Activated CD4-positive, alpha-beta T cell treated with anti-CD3 and anti-CD28 coated beads, Interleukin-10, Interleukin-2, amounts not matched to agents 100 ng/mL and 50 ng/mL, durations not matched to agents 16 hours and 8 hours (primary cell): ENCODE measurements around the gene PPP1R1C.
"Not testable (repeated sequence)": the region's sequence is repeated elsewhere in the genome, so short reads cannot be mapped to it uniquely, and the experiment has no call there.

Source experiments
- DNase-seq: peaks from one replicate; pipeline ENCODE4 v3.0.0-alpha.2; 2020

PPP1R1C gene, protein sequence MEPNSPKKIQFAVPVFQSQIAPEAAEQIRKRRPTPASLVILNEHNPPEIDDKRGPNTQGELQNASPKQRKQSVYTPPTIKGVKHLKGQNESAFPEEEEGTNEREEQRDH

DNA sequence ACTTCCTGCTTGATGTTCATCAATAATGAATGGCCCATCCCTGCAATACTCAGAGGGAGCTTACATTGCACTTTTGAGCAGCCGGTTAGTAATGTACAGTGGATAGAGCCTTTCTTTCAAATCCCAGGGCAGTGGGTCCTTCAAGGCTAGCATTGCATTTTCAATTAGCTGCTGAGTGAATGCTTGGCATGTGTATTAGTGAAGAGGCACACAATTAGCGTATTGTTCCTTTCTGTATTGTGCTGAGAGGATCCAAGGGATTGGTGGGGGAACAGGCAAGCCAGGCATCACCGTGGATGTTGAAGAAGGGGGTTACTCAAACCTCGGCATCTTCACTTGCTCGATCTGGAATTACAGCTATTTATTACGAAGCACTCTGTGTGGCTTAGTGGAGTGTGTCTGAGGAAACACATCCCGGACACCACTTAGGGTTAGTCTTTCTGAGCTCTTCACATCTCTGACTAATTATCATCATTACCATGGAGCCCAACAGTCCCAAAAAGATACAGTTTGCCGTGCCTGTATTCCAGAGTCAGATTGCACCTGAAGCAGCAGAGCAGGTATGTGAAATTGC, at the start of gene PPP1R1C:
Gene PPP1R1C (plus strand): TSS at position 222 of the 574 bp plus-strand sequence. CDS start 258 bp downstream, at position 480.
- no peak for DNase-seq

DNA sequence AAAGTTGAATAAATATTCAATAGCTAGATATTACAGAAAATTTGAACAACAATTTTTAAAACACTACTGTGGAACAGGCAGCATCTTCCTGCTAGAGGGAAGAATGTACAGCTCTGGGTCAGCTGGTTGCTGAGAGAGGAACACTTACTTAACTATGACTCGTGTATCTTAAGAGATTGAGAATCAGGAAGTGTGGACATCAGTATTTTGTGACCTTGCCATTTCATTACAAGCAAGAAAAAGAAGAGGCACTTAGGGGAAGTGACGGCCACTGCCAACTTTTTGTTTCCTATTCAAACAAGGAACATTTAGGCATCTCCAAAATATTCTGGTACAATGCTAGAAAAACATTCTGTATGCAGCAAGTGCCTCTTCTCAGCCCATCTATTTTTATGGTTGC, 48.2 kb upstream of the PPP1R1C start:
- no peak for DNase-seq

DNA sequence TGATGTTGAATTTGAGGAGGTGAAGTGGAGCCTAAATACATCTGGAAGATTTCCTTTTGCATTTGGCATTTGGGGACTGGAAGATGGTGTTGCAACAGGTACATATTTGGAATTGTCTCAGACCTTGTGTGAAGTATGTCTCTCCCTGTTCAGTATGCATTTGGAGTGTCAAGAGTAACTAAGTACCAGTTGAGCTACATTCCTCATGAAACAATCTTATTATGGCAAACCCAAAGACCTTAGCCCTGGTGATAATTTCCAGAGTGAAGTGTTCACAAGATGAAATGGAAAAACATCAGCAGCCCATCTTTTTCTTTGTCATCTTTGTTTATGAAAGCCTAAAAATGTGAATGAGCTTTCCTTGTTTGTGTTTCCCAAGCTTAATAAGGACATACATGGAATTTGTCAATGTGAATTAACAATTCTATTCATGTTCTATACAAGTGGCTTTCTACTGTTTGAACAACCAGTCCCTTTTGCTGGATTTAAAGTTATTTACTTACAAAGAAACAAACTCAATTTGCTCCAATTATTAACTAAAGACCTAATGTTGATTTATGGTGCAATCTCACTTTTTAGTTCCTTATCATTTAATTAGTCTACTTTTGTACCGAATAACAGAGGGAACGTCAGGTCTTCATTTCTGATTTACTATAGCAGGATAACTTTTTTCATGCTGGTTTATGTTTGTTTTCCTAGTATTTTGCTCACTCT, 42.1 kb upstream of the PPP1R1C start:
- DNase-seq, result no peak

DNA sequence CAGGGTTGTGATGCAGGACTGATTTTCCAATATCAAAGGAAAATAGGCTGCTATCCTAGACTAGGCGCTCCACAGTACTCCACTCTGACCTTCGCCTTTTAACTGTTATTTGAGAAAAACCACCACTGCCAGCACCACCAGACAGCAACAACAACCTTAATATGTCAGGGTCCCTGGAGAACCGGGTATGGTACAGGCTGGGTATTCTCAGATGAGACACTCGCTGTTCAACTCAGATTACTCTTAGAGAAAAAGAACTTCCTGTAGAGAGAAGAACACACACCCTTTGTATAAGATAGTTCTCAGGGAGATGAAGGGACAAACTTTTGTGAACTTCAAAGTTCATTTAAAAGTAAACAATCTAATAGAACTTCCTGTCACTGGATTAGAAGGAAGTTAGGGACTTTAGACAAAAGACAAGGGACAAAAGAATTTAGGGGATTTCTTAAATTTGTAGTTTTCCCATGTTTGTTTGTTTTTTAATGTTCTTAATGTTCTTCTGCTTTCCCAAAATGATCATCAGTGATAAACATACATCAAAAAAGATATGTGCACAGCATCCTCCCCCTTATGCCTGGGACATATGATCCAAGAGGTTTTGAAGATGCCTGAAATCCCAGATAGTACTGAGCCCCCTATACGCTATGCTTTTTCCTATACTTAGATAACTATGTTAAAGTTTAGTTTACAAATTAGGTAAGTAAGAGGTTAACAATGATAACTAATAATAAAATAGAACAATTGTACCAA, 41.3 kb upstream of the PPP1R1C start:
- DNase-seq, result no peak

DNA sequence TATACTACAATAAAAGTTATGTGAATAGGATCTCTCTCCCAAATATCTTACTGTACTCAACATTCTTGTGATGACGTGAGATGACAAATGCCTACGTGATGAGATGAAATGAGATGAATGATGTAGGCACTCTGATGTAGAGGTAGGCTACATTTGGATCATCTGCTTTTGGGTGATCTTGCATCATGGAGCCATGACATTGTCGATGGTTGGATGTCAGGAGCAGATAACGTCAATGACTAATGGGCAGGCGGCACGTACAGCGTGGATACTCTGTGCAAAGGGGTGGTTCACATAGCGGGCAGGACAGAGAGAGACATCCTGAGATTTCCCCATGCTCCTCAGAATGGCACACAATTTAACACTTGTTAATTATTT, 40.8 kb upstream of the PPP1R1C start:
- DNase-seq, result no peak

DNA sequence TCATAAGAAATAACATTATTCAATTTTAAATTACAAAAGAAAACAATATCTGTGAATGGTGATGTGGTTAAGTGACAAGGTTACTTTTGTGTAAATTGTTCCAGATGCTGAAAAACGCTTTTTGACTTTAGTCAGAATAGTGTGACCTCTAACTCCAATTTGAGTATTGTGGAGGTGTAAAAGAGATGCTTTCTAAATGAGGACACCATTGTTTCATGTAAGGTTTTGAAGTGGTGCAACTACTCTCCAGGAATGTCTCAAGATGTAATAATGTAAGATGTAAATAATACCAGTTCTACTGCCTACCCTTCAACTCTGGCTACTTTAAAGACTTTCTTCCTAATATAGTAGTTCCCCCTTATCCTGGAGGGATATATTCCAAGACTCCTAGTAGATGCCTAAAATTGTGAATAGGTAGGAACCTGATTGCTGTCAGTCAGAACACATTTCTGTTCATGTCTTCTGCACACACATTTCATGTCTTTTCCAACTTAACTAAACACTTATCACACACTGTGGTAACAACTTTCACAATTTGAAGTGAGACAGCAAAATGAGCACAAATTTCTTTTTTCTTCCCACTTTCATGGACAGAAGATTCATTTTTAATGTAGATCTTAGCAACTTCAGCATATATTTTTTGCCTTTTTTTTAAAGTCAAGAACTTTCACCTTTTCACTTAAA, 39.1 kb upstream of the PPP1R1C start:
- DNase-seq, result peak; percentile 21

DNA sequence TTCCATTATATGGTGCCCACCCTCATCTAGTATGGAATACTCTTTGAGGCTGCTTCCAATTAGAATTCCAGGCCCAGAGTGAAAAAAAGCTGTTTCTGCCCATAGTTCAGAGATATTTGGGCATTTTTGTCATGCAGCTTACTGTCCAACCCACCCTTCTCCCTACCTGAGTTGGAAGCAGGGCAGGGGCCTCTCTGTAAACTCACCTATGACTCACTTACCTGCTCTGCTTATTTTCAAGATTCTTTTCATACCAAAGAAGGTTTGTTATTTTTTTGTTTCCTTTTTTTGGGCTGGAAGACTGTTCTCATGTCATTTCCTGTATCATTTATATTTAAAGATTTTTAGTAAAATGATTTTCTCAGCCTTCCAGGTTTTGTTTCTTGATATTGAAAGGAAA, 38.4 kb upstream of the PPP1R1C start:
- no peak for DNase-seq

DNA sequence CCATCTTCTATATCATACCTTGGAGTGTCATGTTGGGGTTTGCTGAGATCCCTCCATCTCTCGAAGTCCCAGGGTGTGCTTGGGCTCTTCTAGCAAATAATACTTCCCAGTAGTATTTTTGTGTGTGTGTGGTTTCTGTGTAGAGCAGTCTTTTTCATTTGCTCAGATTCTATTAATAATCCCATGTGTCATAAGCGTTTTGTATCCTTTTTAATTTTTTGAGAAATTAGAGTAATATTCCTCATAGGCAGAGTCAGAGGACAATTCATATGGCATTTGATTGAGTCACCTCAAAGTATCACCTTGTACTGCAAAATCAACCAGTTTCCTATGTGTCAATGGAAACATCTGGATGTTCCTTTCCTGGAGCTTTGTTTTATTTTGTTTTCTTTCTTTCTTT, 37.4 kb upstream of the PPP1R1C start:
- no peak for DNase-seq

DNA sequence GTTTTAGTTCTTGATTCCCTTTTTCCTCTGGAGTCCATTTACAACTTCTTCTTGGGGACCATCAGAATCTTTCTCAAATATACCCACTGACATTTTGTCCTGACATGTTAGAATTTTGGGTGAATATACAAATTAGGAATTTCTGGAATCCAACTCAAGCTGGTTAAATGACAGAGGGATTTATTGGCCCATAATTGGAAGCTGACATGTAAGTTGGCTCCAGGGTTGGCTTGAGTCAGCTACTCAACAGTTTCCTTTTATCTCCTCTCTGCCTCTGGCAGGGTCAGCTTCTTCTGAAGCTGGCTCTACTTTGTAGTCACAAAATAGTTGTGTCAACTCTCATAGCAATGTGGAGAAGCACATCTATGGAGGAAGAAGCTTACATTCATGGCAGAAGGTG, 36.6 kb upstream of the PPP1R1C start:
- DNase-seq, result no peak

DNA sequence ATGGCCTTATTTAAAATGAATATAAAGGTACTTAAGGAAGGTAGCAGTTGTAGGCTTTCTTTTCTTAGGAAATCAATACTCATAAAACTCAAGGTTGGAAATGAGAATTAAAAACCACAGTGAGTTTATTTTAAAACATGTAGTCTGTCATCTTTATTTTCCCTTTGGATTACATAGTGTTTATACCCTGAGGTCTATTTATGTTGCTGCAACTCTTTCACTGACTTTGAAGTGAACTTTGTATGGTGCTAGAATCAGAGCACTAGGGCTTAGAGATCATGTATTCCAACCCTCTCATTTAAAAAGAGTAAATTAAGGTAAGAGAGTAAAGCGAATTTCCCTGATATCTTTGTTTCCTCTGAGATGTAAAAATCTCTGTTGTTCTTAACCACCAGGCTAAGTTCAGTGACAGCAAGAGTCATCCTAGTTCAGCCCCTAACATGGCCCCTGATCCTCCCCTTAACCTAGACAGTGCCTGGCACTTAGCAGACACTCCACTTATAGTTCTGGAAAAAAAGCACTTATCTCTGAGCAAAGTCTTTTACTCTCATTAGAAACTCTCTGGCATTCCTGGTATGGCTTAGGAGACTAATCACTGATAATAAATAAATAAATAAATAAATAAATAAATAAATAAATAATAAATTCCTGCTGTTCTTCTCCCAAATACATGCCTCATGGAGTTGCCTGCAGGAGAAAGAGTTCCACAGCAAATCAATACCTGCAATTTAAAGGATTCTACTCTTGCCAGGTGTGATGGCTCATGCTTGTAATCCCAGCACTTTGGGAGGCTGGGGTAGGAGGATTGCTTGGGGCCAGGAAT, 33.0 kb upstream of the PPP1R1C start:
- DNase-seq, result no peak

DNA sequence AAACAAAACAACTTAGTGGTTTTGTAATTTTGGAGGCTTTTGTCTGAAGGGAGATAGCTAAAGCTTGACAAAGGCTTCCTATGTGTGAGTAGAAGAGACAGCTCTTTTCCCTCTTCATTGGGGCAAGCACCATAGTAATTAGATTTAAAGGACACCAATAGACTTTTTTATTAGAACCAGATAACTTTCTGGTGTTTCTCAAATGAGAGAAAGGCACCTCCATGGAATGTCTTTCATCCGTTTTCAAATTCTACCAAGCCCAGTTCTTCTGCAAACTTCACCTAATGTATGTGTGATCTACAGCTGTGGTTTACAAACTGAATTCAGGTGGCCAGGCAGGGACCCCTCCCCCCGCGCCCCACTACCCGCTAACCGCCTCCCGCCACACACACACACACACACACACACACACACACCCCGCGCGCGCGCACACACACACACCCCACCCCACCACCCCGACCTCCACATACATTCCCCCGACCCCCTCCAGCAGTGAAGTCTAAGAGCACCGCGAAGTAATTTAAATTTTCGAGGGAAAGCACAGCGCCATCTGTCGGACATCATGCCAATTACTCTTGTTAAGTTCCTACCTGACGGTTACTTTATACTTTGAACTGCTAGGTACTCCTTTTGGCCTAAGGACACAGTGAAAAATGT, 31.6 kb upstream of the PPP1R1C start:
- peak; percentile 54 for DNase-seq

DNA sequence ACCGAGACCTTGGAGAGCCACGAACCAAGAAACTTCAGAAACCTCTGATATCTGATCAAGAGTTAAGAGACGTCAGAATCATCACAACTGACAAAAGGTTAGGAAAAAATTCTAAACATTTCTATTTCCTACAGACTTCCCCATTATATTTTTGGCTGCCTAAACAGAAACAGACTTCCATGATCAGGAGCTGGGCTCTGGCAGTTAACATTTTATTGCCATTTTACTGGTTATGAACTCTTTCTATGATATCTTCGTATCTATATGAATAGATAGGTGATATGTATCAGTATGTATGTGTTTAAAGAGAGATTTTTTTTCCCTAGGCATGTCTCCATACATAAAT, 31.1 kb upstream of the PPP1R1C start:
- DNase-seq, result no peak

DNA sequence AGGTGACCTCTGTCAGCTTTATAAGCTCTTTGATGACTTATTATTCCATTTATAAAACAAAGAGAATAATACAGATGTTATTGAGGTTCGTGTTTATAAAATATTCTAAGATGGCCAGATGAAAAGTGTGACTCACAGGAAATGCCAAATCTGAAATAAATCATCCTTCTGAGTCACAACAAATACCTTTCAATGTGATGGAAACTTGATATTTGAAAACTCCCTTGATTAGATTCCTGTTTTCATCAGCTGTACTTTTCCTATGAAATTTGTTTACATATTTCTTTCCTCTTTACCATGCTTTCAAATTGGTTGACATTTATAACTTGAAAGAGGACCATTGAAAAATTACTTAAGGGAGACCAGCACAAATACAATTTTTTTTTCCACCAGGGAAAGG, 30.6 kb upstream of the PPP1R1C start:
- DNase-seq, result no peak

DNA sequence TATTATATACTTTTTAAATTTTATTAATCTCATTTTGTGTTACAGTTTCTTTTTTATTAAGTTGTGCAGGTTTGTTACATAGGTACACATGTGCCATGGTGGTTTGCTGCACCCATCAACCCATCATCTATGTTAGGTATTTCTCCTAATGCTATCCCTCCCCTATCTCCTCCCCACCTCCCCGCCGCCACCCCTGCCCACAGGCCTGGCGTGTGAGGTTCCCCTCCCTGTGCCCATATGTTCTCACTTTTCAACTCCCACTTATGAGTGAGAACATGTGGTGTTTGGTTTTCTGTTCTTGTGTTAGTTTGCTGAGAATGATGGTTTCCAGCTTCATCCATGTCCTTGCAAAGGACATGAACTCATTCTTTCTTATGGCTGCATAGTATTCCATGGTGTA, 29.8 kb upstream of the PPP1R1C start:
- DNase-seq, result not testable (repeated sequence)

DNA sequence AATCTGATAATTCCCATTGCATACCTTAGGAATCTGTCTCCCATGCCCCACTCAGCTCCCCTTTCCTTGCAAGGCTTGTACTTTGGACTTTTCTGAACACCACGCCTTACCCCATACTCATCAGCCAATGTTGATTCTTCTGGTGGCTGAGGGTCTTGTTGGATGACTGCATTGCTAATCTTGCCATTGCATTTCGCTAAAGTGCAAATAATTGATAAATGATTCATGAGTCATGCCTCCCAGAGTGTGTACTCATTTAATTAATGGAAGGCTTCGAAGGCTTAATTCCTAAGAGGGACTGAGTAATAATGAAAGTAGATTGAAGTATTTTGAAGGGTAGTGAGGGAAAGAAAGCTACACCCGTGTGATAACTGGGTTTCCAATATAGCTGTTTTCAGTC, 28.0 kb upstream of the PPP1R1C start:
- DNase-seq, result no peak

DNA sequence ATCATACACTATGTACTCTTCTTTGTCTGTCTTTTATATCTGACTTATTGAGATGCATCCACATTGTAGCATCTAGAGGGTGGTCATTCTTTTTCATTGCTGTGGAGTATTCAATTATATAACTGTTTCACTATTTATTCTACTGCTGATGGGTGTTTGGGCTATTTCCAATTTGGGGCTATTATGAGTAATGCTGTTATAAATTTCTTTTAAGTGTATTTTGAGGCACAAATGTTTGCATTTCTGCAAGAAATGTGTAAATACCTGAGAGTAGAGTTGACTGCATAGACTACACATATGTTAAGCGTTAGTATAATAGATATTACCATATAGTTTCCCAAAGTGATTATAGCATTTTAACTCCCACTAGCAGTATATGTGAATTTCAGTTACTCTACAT, 26.9 kb upstream of the PPP1R1C start:
- no peak for DNase-seq

DNA sequence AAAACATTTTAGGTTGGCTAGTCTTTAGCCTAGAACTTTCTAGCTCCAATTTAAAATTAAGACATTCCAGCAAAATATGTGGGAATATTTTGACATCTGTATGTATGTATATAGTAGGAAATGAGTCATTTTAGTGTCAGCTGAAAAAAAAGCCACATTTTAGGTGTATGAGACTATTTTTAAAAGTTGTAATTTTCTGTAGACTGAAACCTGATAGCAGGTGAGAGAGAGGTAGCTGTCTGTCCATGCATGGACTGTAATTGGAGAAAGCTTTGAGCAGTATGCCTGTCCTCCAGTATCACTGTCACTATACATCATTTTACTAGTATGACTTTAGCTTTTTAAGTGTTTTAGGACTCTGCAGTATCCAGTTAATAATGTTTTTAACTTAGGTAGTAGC, 26.1 kb upstream of the PPP1R1C start:
- DNase-seq, result no peak

DNA sequence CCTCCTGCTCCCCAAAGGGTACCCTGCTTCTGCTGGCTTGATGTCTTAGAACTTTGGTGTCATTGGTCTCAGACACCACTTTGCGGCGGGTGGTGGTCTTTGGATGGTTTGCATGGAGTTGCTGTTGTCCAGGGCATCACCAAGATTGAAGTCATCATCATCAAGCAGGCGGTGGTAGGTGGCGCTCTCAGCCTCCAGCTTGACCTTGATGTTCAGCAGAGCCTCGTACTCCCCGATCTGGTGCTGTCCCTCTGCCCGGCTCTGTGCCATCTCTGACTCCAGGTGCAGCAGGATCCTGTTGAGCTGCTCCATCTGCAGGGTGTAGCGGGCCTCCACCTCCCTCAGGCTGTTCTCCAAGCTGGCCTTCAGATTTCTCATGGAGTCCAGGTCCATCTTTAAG, 24.5 kb upstream of the PPP1R1C start:
- not testable (repeated sequence) for DNase-seq

DNA sequence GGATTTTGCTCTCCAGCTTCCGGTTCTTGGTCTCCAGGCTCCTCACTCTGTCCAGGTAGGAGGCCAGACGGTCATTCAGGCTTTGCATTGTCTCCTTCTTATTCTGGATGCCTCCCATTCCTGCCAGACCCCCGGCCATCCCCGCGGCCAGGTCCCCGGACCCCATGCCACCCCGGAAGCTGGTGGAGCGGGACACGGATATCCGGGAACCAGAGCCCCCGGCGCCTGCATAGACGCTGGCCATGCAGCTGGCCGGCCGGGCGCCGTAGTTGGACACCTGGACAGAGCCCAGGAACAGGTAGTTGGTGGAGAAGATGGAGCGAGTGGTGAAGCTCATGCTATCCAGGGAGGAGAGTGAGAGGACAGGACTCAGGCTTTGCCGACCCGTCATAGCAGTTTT, 23.5 kb upstream of the PPP1R1C start:
- DNase-seq, result no peak

DNA sequence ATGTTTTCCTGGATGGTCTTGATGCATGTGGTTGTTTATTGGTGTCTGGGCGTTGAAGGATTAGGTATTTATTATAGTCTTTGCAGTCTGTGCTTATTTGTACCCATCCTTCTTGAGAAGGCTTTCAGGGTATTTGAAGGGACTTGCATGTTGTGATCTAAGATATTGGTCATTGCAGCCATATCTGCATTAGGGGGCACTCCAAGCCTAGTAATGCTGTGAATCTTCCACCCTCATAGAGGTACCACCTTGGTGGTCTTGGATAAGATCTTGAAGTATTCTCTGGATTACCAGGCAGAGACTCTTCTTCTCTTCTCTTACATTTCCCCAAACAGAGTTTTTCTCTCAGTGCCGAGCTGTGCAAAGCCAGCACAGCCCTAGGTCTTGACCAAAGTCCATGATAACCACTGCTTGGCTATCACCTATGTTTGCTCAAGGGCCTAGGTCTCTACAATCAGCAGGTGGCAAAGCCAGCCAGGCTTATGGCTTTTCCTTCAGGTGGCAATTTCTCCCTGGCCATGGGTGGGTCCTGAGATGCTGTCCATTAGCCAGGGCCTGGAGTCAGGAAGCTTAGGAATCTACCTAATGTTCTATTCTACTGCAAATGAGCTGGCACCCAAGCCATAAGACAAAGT, 15.4 kb upstream of the PPP1R1C start:
- no peak for DNase-seq

DNA sequence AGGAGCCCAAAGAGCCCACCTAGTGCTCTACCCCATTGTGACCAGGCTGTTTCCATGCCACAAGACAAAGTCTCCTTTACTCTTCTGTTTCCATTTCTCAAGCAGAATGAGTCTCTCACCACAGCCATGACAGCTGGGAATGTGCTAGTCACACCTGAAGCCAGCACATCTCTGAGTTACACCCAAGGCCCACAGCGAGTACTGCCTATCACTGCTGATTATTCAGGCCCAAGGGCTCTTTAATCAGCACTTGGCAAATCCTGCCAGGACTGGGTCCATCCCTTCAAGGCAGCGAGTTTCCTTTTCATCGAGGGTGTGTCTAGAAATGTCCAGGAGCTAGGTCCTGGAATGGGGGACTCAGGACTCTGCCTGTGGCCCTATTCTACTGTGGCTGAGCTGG, 14.6 kb upstream of the PPP1R1C start:
- no peak for DNase-seq
